OCI-LY7 (cell line): ENCODE measurements around the gene PGP. TPM values are rescaled to one million over a fixed set of nuclear protein-coding genes. Genes with fewer than 3 reads are reported as not detected.

Source experiments
- BruUV-seq: library from RNA; stranded (reverse); fragments of 400-500 nt; replicated peaks from 2 replicates; lab custom pipeline; 2021; lab: Mats Ljungman, UMichigan
- CTCF ChIA-PET: fragments of 300-600 bp; sonication (Branson Sonifier 250); formaldehyde crosslinking; loops from one replicate; lab custom pipeline; 2022; ENCODE audit warnings: antibody characterized with exemption; ENCODE audit not compliant: unreplicated experiment; lab: Charles Lee
- POLR2A ChIA-PET: fragments of 300-600 bp; sonication (Branson Sonifier 250); formaldehyde crosslinking; loops from one replicate; lab custom pipeline; 2022; ENCODE audit warnings: antibody characterized with exemption; lab: Charles Lee
- DNase-seq: peaks from one replicate; pipeline ENCODE4 v3.0.0-alpha.2; 2015; ENCODE audit warnings: low spot score
- H2AFZ ChIP-seq: fragments of 200-600 bp; sonication (generic), shearing (Covaris generic); 2 replicates; pipeline ENCODE4 v1.6.1; 2014; ENCODE audit warnings: mild to moderate bottlenecking, antibody characterized with exemption, low read length, moderate library complexity
- H3K27ac ChIP-seq: fragments of 200-600 bp; sonication (generic); 2 replicates; pipeline ENCODE4 v1.5.1; 2014; ENCODE audit warnings: mixed run types, low read depth, mild to moderate bottlenecking, moderate library complexity, low read length, inconsistent platforms; ENCODE audit not compliant: poor library complexity, severe bottlenecking
- H3K36me3 ChIP-seq: fragments of 200-600 bp; sonication (generic); 2 replicates; pipeline ENCODE4 v1.6.1; 2014; ENCODE audit warnings: mild to moderate bottlenecking, antibody characterized with exemption, low read length, moderate library complexity, mixed read lengths; ENCODE audit not compliant: insufficient read depth
- H3K4me1 ChIP-seq: fragments of 200-600 bp; sonication (generic); 2 replicates; pipeline ENCODE4 v1.5.1; 2014; ENCODE audit warnings: mild to moderate bottlenecking, low read length; ENCODE audit not compliant: insufficient read depth, poor library complexity, severe bottlenecking
- H3K4me2 ChIP-seq: fragments of 200-600 bp; sonication (generic); 2 replicates; pipeline ENCODE4 v1.6.1; 2014; ENCODE audit warnings: mild to moderate bottlenecking, low read length
- H3K4me3 ChIP-seq: fragments of 200-600 bp; sonication (generic); 2 replicates; pipeline ENCODE4 v1.5.1; 2014; ENCODE audit warnings: mild to moderate bottlenecking, low read depth, low read length; ENCODE audit not compliant: poor library complexity, severe bottlenecking
- H3K79me2 ChIP-seq: fragments of 200-600 bp; sonication (generic); 2 replicates; pipeline ENCODE4 v1.6.1; 2016; ENCODE audit warnings: low read depth, mild to moderate bottlenecking, low read length, moderate library complexity, mixed read lengths; ENCODE audit not compliant: insufficient read depth
- H3K9me2 ChIP-seq: fragments of 200-600 bp; sonication (generic); 2 replicates; pipeline ENCODE4 v1.6.1; 2016; ENCODE audit warnings: mild to moderate bottlenecking, low read length, mixed read lengths; ENCODE audit not compliant: insufficient read depth
- H3K9me3 ChIP-seq: fragments of 200-600 bp; sonication (generic); 2 replicates; pipeline ENCODE4 v1.6.1; 2014; ENCODE audit warnings: mild to moderate bottlenecking, mixed run types, low read length, mixed read lengths
- H4K20me1 ChIP-seq: fragments of 200-600 bp; sonication (generic); 2 replicates; pipeline ENCODE4 v1.6.1; 2014; ENCODE audit warnings: mild to moderate bottlenecking, antibody characterized with exemption, low read length, moderate library complexity, mixed read lengths; ENCODE audit not compliant: insufficient read depth
- CTCF ChIP-seq: fragments of 200-600 bp; sonication (generic); conservative IDR thresholded peaks from 2 replicates; pipeline ENCODE4 v1.5.1; 2014; ENCODE audit warnings: mild to moderate bottlenecking, antibody characterized with exemption, low read length, moderate library complexity, mixed read lengths
- EZH2phosphoT487 ChIP-seq: fragments of 200-600 bp; sonication (generic); IDR thresholded peaks from 2 replicates; pipeline ENCODE4 v1.6.1; 2018; ENCODE audit warnings: low read depth, borderline replicate concordance, mild to moderate bottlenecking, mixed run types, antibody characterized with exemption, low read length, moderate library complexity, mixed read lengths
- intact Hi-C: fragments of 100-400 bp; cut with micrococcal nuclease; formaldehyde crosslinking; loops from one replicate; pipeline ENCODE4 v1.10.0; 2022; ENCODE audit not compliant: unreplicated experiment
- total RNA-seq, 2 experiments: library from RNA; depleted of rRNA in 1 of 2; stranded (reverse); fragments of >200 nt in 1 of 2; shearing (Covaris generic) in 1 of 2; gene quantifications; 2 replicates each; pipeline ENCODE4 v1.2.3, GENCODE V29; 2014 to 2022

PGP gene
- total RNA-seq, 2 experiments from 2014 or later: 37.9 to 44.2 TPM

GRCh38 chr16:2161911-2162310 lies 52.7 kb downstream of the PGP start:
- no peak overlapping the region for H3K27ac ChIP-seq
- H3K4me1 ChIP-seq: peaks cover 7% of the 10 kb centered on the region
- H3K9me2 ChIP-seq: no peaks in the 10 kb centered on the region
- H3K4me3 ChIP-seq: no peak overlapping the region
- peaks cover 56% of the 10 kb centered on the region for H3K36me3 ChIP-seq
- intact Hi-C loops: no loop called here
- H3K4me2 ChIP-seq: no peak overlapping the region
- BruUV-seq: no TSS peak
- no peak overlapping the region for H2AFZ ChIP-seq
- TF ChIP-seq EZH2phosphoT487 (no peak), CTCF (no peak)
- H3K79me2 ChIP-seq: peaks cover 29% of the 10 kb centered on the region
- 0 out of 2 replicates have a peak, but pooled peaks cover 8% of the 10 kb centered on the region for H3K9me3 ChIP-seq
- H4K20me1 ChIP-seq: peaks cover 4% of the 10 kb centered on the region; the same call in 1 of the 2 replicates
- ChIA-PET CTCF (no interaction called here), POLR2A (interaction anchor here (0.6 kb wide), 1 partner anchor 202 kb away, joined by 4 read pairs; no protein-coding TSS in a partner anchor)
- no peak for DNase-seq

Other genes with a start within 250 kb of the PGP start
- not detected in 2 replicates for gene RNF151, start 248.0 kb downstream of the PGP start, total RNA-seq (2014; rRNA removed; shearing (Covaris generic))
- gene RNF151, start 248.0 kb downstream of the PGP start, total RNA-seq (2022): not detected in 2 replicates
- 58.5 and 67.2 TPM in 2 replicates for gene TBL3, start 242.8 kb downstream of the PGP start, total RNA-seq (2014; rRNA removed; shearing (Covaris generic))
- 44.3 and 49.9 TPM in 2 replicates for gene TBL3, start 242.8 kb downstream of the PGP start, total RNA-seq (2022)
- gene NOXO1, start 233.4 kb downstream of the PGP start, total RNA-seq (2014; rRNA removed; shearing (Covaris generic)): 0.22 and 2.1 TPM in 2 replicates
- gene NOXO1, start 233.4 kb downstream of the PGP start, total RNA-seq (2022): 0.30 and 0.59 TPM in 2 replicates
- gene GFER, start 230.6 kb downstream of the PGP start, total RNA-seq (2014; rRNA removed; shearing (Covaris generic)): 25.1 and 32.3 TPM in 2 replicates
- gene GFER, start 230.6 kb downstream of the PGP start, total RNA-seq (2022): 31.1 and 40.2 TPM in 2 replicates
- gene SYNGR3, start 224.9 kb downstream of the PGP start, total RNA-seq (2014; rRNA removed; shearing (Covaris generic)): 9.0 and 11.1 TPM in 2 replicates
- 10.3 and 12.0 TPM in 2 replicates for gene SYNGR3, start 224.9 kb downstream of the PGP start, total RNA-seq (2022)
- 26.3 and 37.2 TPM in 2 replicates for gene ZNF598, start 205.0 kb downstream of the PGP start, total RNA-seq (2014; rRNA removed; shearing (Covaris generic))
- gene ZNF598, start 205.0 kb downstream of the PGP start, total RNA-seq (2022): 80.4 and 83.8 TPM in 2 replicates
- 0.85 and 0.88 TPM in 2 replicates for gene NPW, start 195.1 kb downstream of the PGP start, total RNA-seq (2014; rRNA removed; shearing (Covaris generic))
- 1.3 and 3.7 TPM in 2 replicates for gene NPW, start 195.1 kb downstream of the PGP start, total RNA-seq (2022)
- not detected in 2 replicates for gene NHERF2, start 187.9 kb downstream of the PGP start, total RNA-seq (2014; rRNA removed; shearing (Covaris generic))
- 0.27 and 0.31 TPM in 2 replicates for gene NHERF2, start 187.9 kb downstream of the PGP start, total RNA-seq (2022)
- 50.9 and 56.2 TPM in 2 replicates for gene NTHL1, start 167.0 kb downstream of the PGP start, total RNA-seq (2014; rRNA removed; shearing (Covaris generic))
- gene NTHL1, start 167.0 kb downstream of the PGP start, total RNA-seq (2022): 44.6 and 51.5 TPM in 2 replicates
- gene TSC2, start 166.9 kb downstream of the PGP start, total RNA-seq (2014; rRNA removed; shearing (Covaris generic)): 42.8 and 57.2 TPM in 2 replicates
- gene TSC2, start 166.9 kb downstream of the PGP start, total RNA-seq (2022): 152 and 160 TPM in 2 replicates
- 76.5 and 87.4 TPM in 2 replicates for gene PKD1, start 78.9 kb downstream of the PGP start, total RNA-seq (2014; rRNA removed; shearing (Covaris generic))
- 112 and 129 TPM in 2 replicates for gene PKD1, start 78.9 kb downstream of the PGP start, total RNA-seq (2022)
- gene RAB26, start 66.2 kb downstream of the PGP start, total RNA-seq (2014; rRNA removed; shearing (Covaris generic)): 3.1 and 5.0 TPM in 2 replicates
- gene RAB26, start 66.2 kb downstream of the PGP start, total RNA-seq (2022): 7.9 and 9.5 TPM in 2 replicates
- gene TRAF7, start 59.1 kb downstream of the PGP start, total RNA-seq (2014; rRNA removed; shearing (Covaris generic)): 50.1 and 53.6 TPM in 2 replicates
- gene TRAF7, start 59.1 kb downstream of the PGP start, total RNA-seq (2022): 82.3 and 103 TPM in 2 replicates
- gene CASKIN1, start 18.2 kb downstream of the PGP start, total RNA-seq (2014; rRNA removed; shearing (Covaris generic)): 0.09 TPM in 1 of 2 replicates, not detected in the other
- 0.06 and 0.13 TPM in 2 replicates for gene CASKIN1, start 18.2 kb downstream of the PGP start, total RNA-seq (2022)
- 57.1 and 65.4 TPM in 2 replicates for gene MLST8, start 9.4 kb downstream of the PGP start, total RNA-seq (2014; rRNA removed; shearing (Covaris generic))
- gene MLST8, start 9.4 kb downstream of the PGP start, total RNA-seq (2022): 68.6 and 71.3 TPM in 2 replicates
- gene BRICD5, start 4.0 kb downstream of the PGP start, total RNA-seq (2014; rRNA removed; shearing (Covaris generic)): 15.8 and 30.4 TPM in 2 replicates
- 31.7 and 36.6 TPM in 2 replicates for gene BRICD5, start 4.0 kb downstream of the PGP start, total RNA-seq (2022)
- 43.1 and 59.6 TPM in 2 replicates for gene E4F1, start 8.8 kb upstream of the PGP start, total RNA-seq (2014; rRNA removed; shearing (Covaris generic))
- 35.3 and 42.3 TPM in 2 replicates for gene E4F1, start 8.8 kb upstream of the PGP start, total RNA-seq (2022)
- 6.6 and 6.9 TPM in 2 replicates for gene DNASE1L2, start 21.6 kb upstream of the PGP start, total RNA-seq (2014; rRNA removed; shearing (Covaris generic))
- 8.4 and 9.8 TPM in 2 replicates for gene DNASE1L2, start 21.6 kb upstream of the PGP start, total RNA-seq (2022)
- gene ECI1, start 36.7 kb upstream of the PGP start, total RNA-seq (2014; rRNA removed; shearing (Covaris generic)): 66.6 and 80.0 TPM in 2 replicates
- gene ECI1, start 36.7 kb upstream of the PGP start, total RNA-seq (2022): 74.5 and 87.5 TPM in 2 replicates
- gene RNPS1, start 53.3 kb upstream of the PGP start, total RNA-seq (2014; rRNA removed; shearing (Covaris generic)): 211 and 225 TPM in 2 replicates
- gene RNPS1, start 53.3 kb upstream of the PGP start, total RNA-seq (2022): 323 and 339 TPM in 2 replicates
- not detected in 2 replicates for gene ABCA3, start 125.9 kb upstream of the PGP start, total RNA-seq (2014; rRNA removed; shearing (Covaris generic))
- 0.23 TPM in 1 of 2 replicates, not detected in the other for gene ABCA3, start 125.9 kb upstream of the PGP start, total RNA-seq (2022)
- gene CCNF, start 214.6 kb upstream of the PGP start, total RNA-seq (2014; rRNA removed; shearing (Covaris generic)): 71.5 and 82.1 TPM in 2 replicates
- 83.3 and 93.0 TPM in 2 replicates for gene CCNF, start 214.6 kb upstream of the PGP start, total RNA-seq (2022)
- 89.3 and 110 TPM in 2 replicates for gene TEDC2, start 245.3 kb upstream of the PGP start, total RNA-seq (2014; rRNA removed; shearing (Covaris generic))
- 48.0 and 56.0 TPM in 2 replicates for gene TEDC2, start 245.3 kb upstream of the PGP start, total RNA-seq (2022)